GM12874 (cell line): ENCODE data around the gene SETBP1.

Experiments
- TF ChIP-seq, protein P1 (sequence below): IDR thresholded peaks from 2 replicates; pipeline ENCODE4 v1.5.1; 2011; ENCODE audit warnings: low read depth, mild to moderate bottlenecking, control low read depth, low read length, moderate library complexity; ENCODE audit not compliant: insufficient read depth

Gene SETBP1

DNA sequence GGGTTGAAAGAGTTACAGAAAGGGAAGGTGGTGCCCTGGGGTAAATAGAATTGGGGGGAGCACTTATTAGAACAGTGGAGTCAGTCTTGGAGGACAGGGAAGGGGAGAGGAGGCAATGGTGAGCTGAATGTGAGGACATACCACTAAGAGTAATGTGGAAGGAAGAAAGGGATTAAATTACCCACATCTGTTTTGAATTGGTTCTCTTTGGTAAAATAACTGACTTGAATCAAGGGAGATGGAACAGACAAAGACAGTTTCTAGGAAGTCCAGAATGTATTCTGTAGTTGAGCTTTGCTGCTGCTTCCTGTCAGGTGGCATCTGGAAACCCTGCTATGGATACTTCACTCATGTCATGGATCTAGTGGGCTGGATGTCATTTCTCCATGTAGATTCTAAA lies 6.7 kb downstream of the SETBP1 start:
- TF ChIP-seq, protein P1, sequence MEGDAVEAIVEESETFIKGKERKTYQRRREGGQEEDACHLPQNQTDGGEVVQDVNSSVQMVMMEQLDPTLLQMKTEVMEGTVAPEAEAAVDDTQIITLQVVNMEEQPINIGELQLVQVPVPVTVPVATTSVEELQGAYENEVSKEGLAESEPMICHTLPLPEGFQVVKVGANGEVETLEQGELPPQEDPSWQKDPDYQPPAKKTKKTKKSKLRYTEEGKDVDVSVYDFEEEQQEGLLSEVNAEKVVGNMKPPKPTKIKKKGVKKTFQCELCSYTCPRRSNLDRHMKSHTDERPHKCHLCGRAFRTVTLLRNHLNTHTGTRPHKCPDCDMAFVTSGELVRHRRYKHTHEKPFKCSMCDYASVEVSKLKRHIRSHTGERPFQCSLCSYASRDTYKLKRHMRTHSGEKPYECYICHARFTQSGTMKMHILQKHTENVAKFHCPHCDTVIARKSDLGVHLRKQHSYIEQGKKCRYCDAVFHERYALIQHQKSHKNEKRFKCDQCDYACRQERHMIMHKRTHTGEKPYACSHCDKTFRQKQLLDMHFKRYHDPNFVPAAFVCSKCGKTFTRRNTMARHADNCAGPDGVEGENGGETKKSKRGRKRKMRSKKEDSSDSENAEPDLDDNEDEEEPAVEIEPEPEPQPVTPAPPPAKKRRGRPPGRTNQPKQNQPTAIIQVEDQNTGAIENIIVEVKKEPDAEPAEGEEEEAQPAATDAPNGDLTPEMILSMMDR, result no peak

DNA sequence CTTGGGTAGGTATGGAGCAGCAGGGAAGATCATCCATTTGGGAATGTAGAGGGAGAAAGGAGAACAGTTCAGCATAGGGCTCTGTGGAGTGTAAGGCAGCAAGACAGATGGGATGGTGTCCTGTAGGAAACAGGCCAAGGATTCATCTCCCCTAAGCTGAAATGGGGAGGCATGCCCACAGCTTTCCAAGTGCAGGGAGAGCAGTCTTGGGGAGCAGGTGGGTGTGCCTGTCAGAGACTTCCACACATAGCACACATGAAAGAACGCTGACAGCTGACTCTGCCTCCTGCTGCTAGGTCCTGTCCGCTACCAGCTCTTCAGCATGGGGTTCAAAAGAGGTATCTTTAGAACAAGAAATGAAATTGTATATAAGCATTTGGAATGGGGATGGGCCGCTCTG lies 9.0 kb downstream of the SETBP1 start:
- TF ChIP-seq, protein P1, result no peak

GRCh38 chr18:44691148-44691925 lies 10.6 kb downstream of the SETBP1 start:
- TF ChIP-seq, protein P1, result no peak

GRCh38 chr18:44693030-44693784 lies 12.5 kb downstream of the SETBP1 start:
- TF ChIP-seq, protein P1, result no peak

DNA sequence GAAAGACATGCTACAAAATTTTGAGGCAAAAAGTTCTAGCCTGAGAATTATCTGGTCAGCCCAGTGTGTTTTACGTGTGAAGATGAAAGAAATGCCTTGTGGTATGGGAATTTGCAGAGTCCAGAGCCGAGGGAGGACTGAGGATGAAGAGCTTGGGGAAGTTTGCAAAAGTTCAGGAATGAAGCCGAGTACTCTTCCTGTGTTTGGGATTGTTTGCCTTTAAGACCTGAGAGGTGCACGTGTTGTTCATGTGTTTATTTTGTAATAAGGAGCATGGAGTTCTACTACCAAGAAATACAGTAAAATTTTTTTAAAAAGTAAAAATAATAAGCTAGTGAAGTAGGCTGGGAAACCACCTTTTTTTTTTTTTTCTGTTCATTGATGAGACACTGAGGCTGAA lies 14.8 kb downstream of the SETBP1 start:
- TF ChIP-seq, protein P1, result no peak

DNA sequence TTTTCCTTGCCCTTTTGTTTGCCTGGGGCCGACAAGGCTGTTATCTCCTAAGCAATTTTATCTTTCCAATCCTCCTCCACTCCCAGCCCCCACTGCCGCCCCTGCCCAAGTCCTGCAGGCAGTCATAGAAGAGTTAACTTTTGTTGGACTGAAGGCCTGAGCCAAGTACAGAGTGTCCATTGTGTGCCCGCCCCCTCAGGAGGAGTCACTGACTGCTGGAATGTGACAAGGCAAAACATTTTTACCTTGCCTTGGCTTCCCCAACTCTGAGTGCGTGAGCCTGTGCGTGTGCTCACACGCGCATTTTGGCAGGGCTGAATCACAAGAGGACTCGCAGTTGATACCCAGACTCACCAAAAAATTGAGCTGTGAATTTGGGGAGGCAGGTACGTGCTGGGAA lies 16.2 kb downstream of the SETBP1 start:
- TF ChIP-seq, protein P1, result no peak

GRCh38 chr18:44697315-44697714 lies 16.6 kb downstream of the SETBP1 start:
- TF ChIP-seq, protein P1, result no peak
